HCT116 (cell line): ENCODE measurements around the gene WFDC1. TPM values are rescaled to one million over a fixed set of nuclear protein-coding genes. Genes with fewer than 3 reads are reported as not detected.

Experiments
- ATAC-seq: fragments of 200-7000 bp; cut with Tn5 transposase; 2 replicates; pipeline ENCODE4 v1.9.1; 2020; ENCODE audit warnings: mild to moderate bottlenecking, moderate library complexity
- BruUV-seq: library from RNA; stranded (reverse); fragments of 400-500 nt; replicated peaks from 2 replicates; lab custom pipeline; 2021; lab: Mats Ljungman, UMichigan
- CTCF ChIA-PET: fragments of 300-600 bp; sonication (Branson Sonifier 250); formaldehyde crosslinking; loops from one replicate; lab custom pipeline; 2021; ENCODE audit warnings: antibody characterized with exemption; lab: Charles Lee
- POLR2A ChIA-PET: fragments of 300-600, 350-600 bp; sonication (Branson Sonifier 250); formaldehyde crosslinking; loops from one replicate; lab custom pipeline; 2021; ENCODE audit warnings: antibody characterized with exemption; lab: Charles Lee
- RAD21 ChIA-PET, 2 experiments: fragments of 300-600 bp; sonication (Branson Sonifier 250); formaldehyde crosslinking; loops; one replicate each; lab custom pipeline; 2023; ENCODE audit warnings: low total read pairs in 2 of 2; ENCODE audit not compliant: uncharacterized antibody in 2 of 2, unreplicated experiment in 2 of 2, low non-redundant PET in 1 of 2; lab: Charles Lee
- DNase-seq: peaks from one replicate; pipeline ENCODE4 v3.0.0-alpha.2; 2010; ENCODE audit warnings: low read depth, low spot score
- H2AFZ ChIP-seq: fragments of 200-600 bp; shearing (Covaris generic), sonication (generic); 2 replicates; pipeline ENCODE4 v1.6.1; 2017; ENCODE audit warnings: low read depth, mixed run types, mixed read lengths, antibody characterized with exemption, low read length; ENCODE audit not compliant: poor library complexity, severe bottlenecking
- H3K27ac ChIP-seq: 2 replicates; pipeline ENCODE4 v1.5.1; 2012; ENCODE audit warnings: low read depth, low read length
- H3K27me3 ChIP-seq: fragments of 200-600 bp; sonication (generic); 2 replicates; pipeline ENCODE4 v1.6.1; 2016; ENCODE audit warnings: mixed run types, low read length, mixed read lengths; ENCODE audit not compliant: insufficient read depth
- H3K36me3 ChIP-seq, 2 experiments: fragments of 200-500 bp in 1 of 2; fragments of 200-600 bp in 1 of 2; sonication (Bioruptor generic) in 1 of 2; sonication (generic) in 1 of 2; 2 replicates each; pipeline versions ENCODE4 v1.5.1 to v1.6.1; 2014 to 2016; ENCODE audit warnings: low read length in 2 of 2, inconsistent platforms in 1 of 2, mixed read lengths in 1 of 2, mixed run types in 1 of 2; ENCODE audit not compliant: insufficient read depth in 2 of 2, control insufficient read depth in 1 of 2
- H3K4me1 ChIP-seq, 2 experiments: fragments of 200-600 bp in 1 of 2; sonication (generic) in 1 of 2; 2 replicates each; pipeline versions ENCODE4 v1.5.1 to v1.6.1; 2012 to 2017; ENCODE audit warnings: low read length in 2 of 2, inconsistent platforms in 1 of 2, mild to moderate bottlenecking in 1 of 2, mixed read lengths in 1 of 2, mixed run types in 1 of 2, moderate library complexity in 1 of 2; ENCODE audit not compliant: insufficient read depth in 2 of 2, control insufficient read depth in 1 of 2
- H3K4me2 ChIP-seq: fragments of 200-600 bp; sonication (generic); 2 replicates; pipeline ENCODE4 v1.6.1; 2017; ENCODE audit warnings: mixed run types, low read length, mixed read lengths
- H3K4me3 ChIP-seq, 2 experiments: fragments of 200-600 bp in 1 of 2; sonication (generic) in 1 of 2; replicated peaks in 1 of 2; 2 replicates each; pipeline ENCODE4 v1.5.1; 2011 to 2016; ENCODE audit warnings: low read length in 2 of 2, control low read depth in 1 of 2, low read depth in 1 of 2, mild to moderate bottlenecking in 1 of 2, mixed read lengths in 1 of 2, mixed run types in 1 of 2
- H3K79me2 ChIP-seq: fragments of 200-600 bp; sonication (generic); 2 replicates; pipeline ENCODE4 v1.6.1; 2017; ENCODE audit warnings: mild to moderate bottlenecking, mixed run types, low read length, moderate library complexity, mixed read lengths; ENCODE audit not compliant: insufficient read depth
- H3K9ac ChIP-seq: fragments of 200-600 bp; sonication (generic); 2 replicates; pipeline ENCODE4 v1.6.1; 2016; ENCODE audit warnings: low read length, mixed read lengths
- H3K9me2 ChIP-seq: fragments of 200-600 bp; sonication (generic), shearing (Covaris generic); 2 replicates; pipeline ENCODE4 v1.6.1; 2017; ENCODE audit warnings: mixed run types, mild to moderate bottlenecking, moderate library complexity; ENCODE audit not compliant: insufficient read depth
- H3K9me3 ChIP-seq, 2 experiments: fragments of 200-500 bp in 1 of 2; fragments of 200-600 bp in 1 of 2; sonication (Bioruptor generic) in 1 of 2; sonication (generic) in 1 of 2; 2 replicates each; pipeline ENCODE4 v1.6.1; 2014 to 2017; ENCODE audit warnings: low read length in 2 of 2, mixed read lengths in 2 of 2, inconsistent platforms in 1 of 2, low read depth in 1 of 2, mild to moderate bottlenecking in 1 of 2, mixed run types in 1 of 2, moderate library complexity in 1 of 2; ENCODE audit not compliant: control insufficient read depth in 1 of 2, insufficient read depth in 1 of 2
- H4K20me1 ChIP-seq: fragments of 200-600 bp; sonication (generic), shearing (Covaris generic); 2 replicates; pipeline ENCODE4 v1.6.1; 2017; ENCODE audit warnings: mixed run types, mild to moderate bottlenecking, moderate library complexity; ENCODE audit not compliant: insufficient read depth
- CBX3 ChIP-seq: IDR thresholded peaks from 2 replicates; pipeline ENCODE4 v1.6.1; 2012; ENCODE audit warnings: low read depth
- EGR1 ChIP-seq: IDR thresholded peaks from 2 replicates; pipeline ENCODE4 v1.6.1; 2012; ENCODE audit warnings: low read depth
- EZH2 ChIP-seq: fragments of 200-600 bp; sonication (generic); IDR thresholded peaks from 2 replicates; pipeline ENCODE4 v1.6.1; 2017; ENCODE audit warnings: antibody characterized with exemption, mixed run types
- EZH2phosphoT487 ChIP-seq: fragments of 200-600 bp; IDR thresholded peaks from 2 replicates; pipeline ENCODE4 v1.6.1; 2018; ENCODE audit warnings: antibody characterized with exemption, borderline replicate concordance
- FOSL1 ChIP-seq: IDR thresholded peaks from 2 replicates; pipeline ENCODE4 v1.6.1; 2012; ENCODE audit warnings: low read depth
- POLR2AphosphoS5 ChIP-seq: IDR thresholded peaks from 2 replicates; pipeline ENCODE4 v1.6.1; 2011; ENCODE audit warnings: mild to moderate bottlenecking, low read depth, low read length, moderate library complexity
- SP1 ChIP-seq: IDR thresholded peaks from 2 replicates; pipeline ENCODE4 v1.6.1; 2012; ENCODE audit warnings: low read depth
- SRF ChIP-seq: IDR thresholded peaks from 2 replicates; pipeline ENCODE4 v1.6.1; 2012; ENCODE audit warnings: low read depth
- TCF7L2 ChIP-seq: IDR thresholded peaks from 2 replicates; pipeline ENCODE4 v1.7.0; 2011; ENCODE audit warnings: borderline replicate concordance, inconsistent platforms; ENCODE audit not compliant: insufficient read depth, insufficient read length; ENCODE audit errors: extremely low read depth
- ZFX ChIP-seq: fragments of 450-650 bp; IDR thresholded peaks from 2 replicates; pipeline ENCODE4 v1.6.1; 2017
- ZNF274 ChIP-seq: fragments of 200-500 bp; sonication (Bioruptor generic); IDR thresholded peaks from 2 replicates; pipeline ENCODE4 v1.6.1; 2014; ENCODE audit warnings: mild to moderate bottlenecking, low read depth, low read length, inconsistent platforms
- intact Hi-C: fragments of 100-400 bp; cut with micrococcal nuclease; formaldehyde crosslinking; loops from 2 replicates; pipeline ENCODE4 v1.10.0; 2022
- total RNA-seq: library from RNA; stranded (reverse); gene quantifications from one replicate; pipeline ENCODE4 v1.2.1, GENCODE V29; 2021; ENCODE audit not compliant: unreplicated experiment
- TF ChIP-seq, protein P1 (sequence below): IDR thresholded peaks from 2 replicates; pipeline ENCODE4 v1.6.1; 2012; ENCODE audit warnings: low read depth
- TF ChIP-seq, protein P2 (sequence below): IDR thresholded peaks from 2 replicates; pipeline ENCODE4 v1.6.1; 2011; ENCODE audit warnings: mild to moderate bottlenecking, low read length, moderate library complexity; ENCODE audit not compliant: insufficient replicate concordance; ENCODE audit errors: extremely low read depth
- TF ChIP-seq, protein P3 (sequence below): IDR thresholded peaks from 2 replicates; pipeline ENCODE4 v1.6.1; 2012

The WFDC1 gene
- total RNA-seq, 1 experiment from 2014 or later = 0.42 TPM

DNA sequence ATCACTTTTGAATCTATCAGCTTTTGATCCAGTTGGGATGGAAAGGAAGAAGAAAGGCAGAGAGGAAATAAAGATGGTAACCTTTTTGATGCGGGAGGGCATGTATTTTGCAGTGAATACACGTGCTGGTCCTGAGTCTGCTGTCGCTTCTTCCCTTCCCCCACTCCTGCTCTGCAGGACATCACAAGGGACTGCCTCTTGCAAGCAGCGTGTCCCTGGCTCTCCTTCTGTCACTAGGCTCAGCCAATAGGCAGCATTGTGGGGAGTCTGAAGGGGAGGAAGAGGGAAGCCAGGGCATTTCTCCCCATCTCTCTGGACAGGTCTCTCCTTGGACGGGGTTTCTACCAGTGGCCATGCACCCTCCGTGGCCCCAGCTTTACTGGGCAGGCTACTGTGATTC is 15.7 kb upstream of the WFDC1 start:
- no peak overlapping the region for H2AFZ ChIP-seq
- H3K79me2 ChIP-seq = no peaks in the 10 kb centered on the region
- POLR2A ChIA-PET = no interaction called here
- H3K4me2 ChIP-seq = no peak overlapping the region
- BruUV-seq = no TSS peak
- no peaks in the 10 kb centered on the region for H3K36me3 ChIP-seq
- DNase-seq = no peak
- H3K9me3 ChIP-seq = no peaks in the 10 kb centered on the region
- intact Hi-C loops = no loop called here
- TF ChIP-seq ZNF274 (no peak), FOSL1 (no peak), EGR1 (no peak), CBX3 (no peak), TCF7L2 (no peak), EZH2phosphoT487 (no peak), SP1 (no peak), POLR2AphosphoS5 (no peak), EZH2 (no peak), ZFX (no peak), SRF (no peak)
- TF ChIP-seq, protein P1, sequence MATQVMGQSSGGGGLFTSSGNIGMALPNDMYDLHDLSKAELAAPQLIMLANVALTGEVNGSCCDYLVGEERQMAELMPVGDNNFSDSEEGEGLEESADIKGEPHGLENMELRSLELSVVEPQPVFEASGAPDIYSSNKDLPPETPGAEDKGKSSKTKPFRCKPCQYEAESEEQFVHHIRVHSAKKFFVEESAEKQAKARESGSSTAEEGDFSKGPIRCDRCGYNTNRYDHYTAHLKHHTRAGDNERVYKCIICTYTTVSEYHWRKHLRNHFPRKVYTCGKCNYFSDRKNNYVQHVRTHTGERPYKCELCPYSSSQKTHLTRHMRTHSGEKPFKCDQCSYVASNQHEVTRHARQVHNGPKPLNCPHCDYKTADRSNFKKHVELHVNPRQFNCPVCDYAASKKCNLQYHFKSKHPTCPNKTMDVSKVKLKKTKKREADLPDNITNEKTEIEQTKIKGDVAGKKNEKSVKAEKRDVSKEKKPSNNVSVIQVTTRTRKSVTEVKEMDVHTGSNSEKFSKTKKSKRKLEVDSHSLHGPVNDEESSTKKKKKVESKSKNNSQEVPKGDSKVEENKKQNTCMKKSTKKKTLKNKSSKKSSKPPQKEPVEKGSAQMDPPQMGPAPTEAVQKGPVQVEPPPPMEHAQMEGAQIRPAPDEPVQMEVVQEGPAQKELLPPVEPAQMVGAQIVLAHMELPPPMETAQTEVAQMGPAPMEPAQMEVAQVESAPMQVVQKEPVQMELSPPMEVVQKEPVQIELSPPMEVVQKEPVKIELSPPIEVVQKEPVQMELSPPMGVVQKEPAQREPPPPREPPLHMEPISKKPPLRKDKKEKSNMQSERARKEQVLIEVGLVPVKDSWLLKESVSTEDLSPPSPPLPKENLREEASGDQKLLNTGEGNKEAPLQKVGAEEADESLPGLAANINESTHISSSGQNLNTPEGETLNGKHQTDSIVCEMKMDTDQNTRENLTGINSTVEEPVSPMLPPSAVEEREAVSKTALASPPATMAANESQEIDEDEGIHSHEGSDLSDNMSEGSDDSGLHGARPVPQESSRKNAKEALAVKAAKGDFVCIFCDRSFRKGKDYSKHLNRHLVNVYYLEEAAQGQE = no peak
- TF ChIP-seq, protein P2, sequence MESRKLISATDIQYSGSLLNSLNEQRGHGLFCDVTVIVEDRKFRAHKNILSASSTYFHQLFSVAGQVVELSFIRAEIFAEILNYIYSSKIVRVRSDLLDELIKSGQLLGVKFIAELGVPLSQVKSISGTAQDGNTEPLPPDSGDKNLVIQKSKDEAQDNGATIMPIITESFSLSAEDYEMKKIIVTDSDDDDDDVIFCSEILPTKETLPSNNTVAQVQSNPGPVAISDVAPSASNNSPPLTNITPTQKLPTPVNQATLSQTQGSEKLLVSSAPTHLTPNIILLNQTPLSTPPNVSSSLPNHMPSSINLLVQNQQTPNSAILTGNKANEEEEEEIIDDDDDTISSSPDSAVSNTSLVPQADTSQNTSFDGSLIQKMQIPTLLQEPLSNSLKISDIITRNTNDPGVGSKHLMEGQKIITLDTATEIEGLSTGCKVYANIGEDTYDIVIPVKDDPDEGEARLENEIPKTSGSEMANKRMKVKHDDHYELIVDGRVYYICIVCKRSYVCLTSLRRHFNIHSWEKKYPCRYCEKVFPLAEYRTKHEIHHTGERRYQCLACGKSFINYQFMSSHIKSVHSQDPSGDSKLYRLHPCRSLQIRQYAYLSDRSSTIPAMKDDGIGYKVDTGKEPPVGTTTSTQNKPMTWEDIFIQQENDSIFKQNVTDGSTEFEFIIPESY = no peak
- TF ChIP-seq, protein P3, sequence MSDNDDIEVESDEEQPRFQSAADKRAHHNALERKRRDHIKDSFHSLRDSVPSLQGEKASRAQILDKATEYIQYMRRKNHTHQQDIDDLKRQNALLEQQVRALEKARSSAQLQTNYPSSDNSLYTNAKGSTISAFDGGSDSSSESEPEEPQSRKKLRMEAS = no peak
- TF ChIP-seq, all 23 proteins: peak for 0
- Histone ChIP-seq H3K9me2 (no peaks in the 10 kb centered on the region), H3K27ac (no peak overlapping the region), H3K27me3 (no peaks in the 10 kb centered on the region), H3K4me1 (no peaks in the 10 kb centered on the region), H3K9ac (no peak overlapping the region), H4K20me1 (no peaks in the 10 kb centered on the region), H3K4me3 (no peak overlapping the region)
- ATAC-seq = no peak
- ChIA-PET CTCF (no interaction called here), RAD21 (no interaction called here)
